GM13977 (cell line): ENCODE data around the gene CLCN2.

Source experiments
- DNase-seq: peaks from one replicate; pipeline ENCODE4 v3.0.0; 2012; ENCODE audit warnings: low spot score
- CTCF ChIP-seq: IDR thresholded peaks from 2 replicates; pipeline ENCODE4 v1.5.1; 2012; ENCODE audit warnings: mild to moderate bottlenecking, control low read depth; ENCODE audit not compliant: insufficient read depth; ENCODE audit errors: extremely low read depth, missing control alignments
- in situ Hi-C: fragments of 300-500 bp; cut with MboI; formaldehyde crosslinking; loops from one replicate; pipeline ENCODE4 v1.12.0; 2022; ENCODE audit warnings: low sequenced_read_pairs, low pct_unique_long_range_greater_than_20kb, mixed read lengths, inconsistent platforms; ENCODE audit not compliant: unreplicated experiment

Gene CLCN2

DNA sequence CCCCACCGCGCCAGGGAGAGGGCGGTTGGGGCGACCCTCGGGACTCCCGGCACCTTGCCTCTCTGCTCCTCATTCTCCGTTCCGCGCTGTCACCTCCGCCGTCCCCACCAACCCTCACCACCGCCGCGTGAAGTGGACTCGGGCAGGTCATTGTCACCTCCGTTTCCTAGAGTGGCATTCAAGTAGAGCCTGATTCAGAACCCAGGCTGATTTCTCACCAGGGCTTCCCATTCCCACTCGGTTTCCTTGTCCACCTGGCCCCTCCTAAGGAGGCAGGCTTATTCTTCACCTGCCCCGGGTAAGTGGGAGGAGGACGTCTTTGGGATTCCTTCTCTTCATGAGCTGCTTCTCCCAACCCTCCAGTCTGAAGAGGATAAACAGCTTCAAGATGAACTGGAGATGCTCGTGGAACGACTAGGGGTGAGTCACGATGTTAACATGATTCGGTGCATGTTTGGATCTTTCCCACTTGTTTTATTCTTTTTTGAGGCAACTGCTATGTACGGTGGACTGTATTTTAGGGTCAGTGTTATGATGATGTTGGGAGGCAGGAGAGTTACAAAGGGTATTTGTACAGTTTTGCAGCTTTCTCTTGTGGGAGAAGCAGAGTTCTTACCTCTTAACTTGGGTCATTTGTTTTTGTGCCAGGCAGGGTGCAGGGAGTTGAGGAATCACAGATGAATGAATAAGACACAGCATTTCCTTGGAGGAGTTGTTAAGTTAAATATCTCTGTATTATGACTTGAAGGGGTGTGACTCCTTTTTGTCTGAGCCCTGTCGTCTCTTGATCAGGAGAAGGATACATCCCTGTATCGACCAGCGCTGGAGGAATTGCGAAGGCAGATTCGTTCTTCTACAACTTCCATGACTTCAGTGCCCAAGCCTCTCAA is 61.7 kb downstream of the CLCN2 start:
- DNase-seq, result peak; percentile 12
- in situ Hi-C loops, result no loop called here
- TF ChIP-seq CTCF, result no peak

GRCh38 chr3:184298759-184299487 is 62.5 kb downstream of the CLCN2 start, which contains the start of gene PSMD2:
TSS of gene PSMD2 (plus strand) at chr3:184299241. CDS start at chr3:184299267, 26 bp downstream.
- TF ChIP-seq CTCF, result no peak
- in situ Hi-C loops, result no loop called here

GRCh38 chr3:184296616-184297015 is 64.8 kb downstream of the CLCN2 start:
- in situ Hi-C loops, result no loop called here
- no peak for DNase-seq
- TF ChIP-seq CTCF, result no peak

More at GRCh38 chr3:184298759-184299487, 62.5 kb downstream of the CLCN2 start, which contains the start of gene PSMD2:
- peak; percentile 99 for DNase-seq
